ENCODE measurements around the gene IL4.

Gene IL4

GRCh38 chr5:132659598-132660493, 13.9 kb upstream of the IL4 start:
- TF ChIP-seq CTCF (IDR thresholded peaks at IDR 0.05) = no peak
- DNase-seq = no peak
- Mint-ChIP-seq H3K9me3 (peaks cover 4% of the 10 kb centered on the region), H3K36me3 (ENCODE audit: low read depth) (no peaks in the 10 kb centered on the region), H3K27ac (no peak overlapping the region), H3K4me1 (peaks cover 47% of the 10 kb centered on the region), H3K27me3 (ENCODE audit: low read depth, poor library complexity) (peaks cover 33% of the 10 kb centered on the region), H3K4me3 (no peak overlapping the region)

GRCh38 chr5:132661231-132662003, 12.4 kb upstream of the IL4 start:
- Mint-ChIP-seq H3K4me3 (peak overlapping the region; percentile 3), H3K27ac (peak overlapping the region; percentile 92), H3K27me3 (ENCODE audit: low read depth, poor library complexity) (peaks cover 24% of the 10 kb centered on the region), H3K36me3 (ENCODE audit: low read depth) (no peaks in the 10 kb centered on the region), H3K9me3 (no peaks in the 10 kb centered on the region), H3K4me1 (peaks cover 47% of the 10 kb centered on the region)
- no peak for DNase-seq
- TF ChIP-seq CTCF (IDR thresholded peaks at IDR 0.05) = no peak

- DNase-seq = no peak
- Mint-ChIP-seq H3K9me3 (no peaks in the 10 kb centered on the region), H3K4me1 (peaks cover 47% of the 10 kb centered on the region), H3K36me3 (ENCODE audit: low read depth) (no peaks in the 10 kb centered on the region), H3K4me3 (no peak overlapping the region), H3K27me3 (ENCODE audit: low read depth, poor library complexity) (peaks cover 22% of the 10 kb centered on the region), H3K27ac (no peak overlapping the region)
- TF ChIP-seq CTCF (IDR thresholded peaks at IDR 0.05) = no peak
Observed at GRCh38 chr5:132662004-132662401, 11.8 kb upstream of the IL4 start.

- H3K4me1 Mint-ChIP-seq = peaks cover 47% of the 10 kb centered on the region
- H3K4me3 Mint-ChIP-seq = no peak overlapping the region
- H3K27me3 Mint-ChIP-seq (ENCODE audit: low read depth, poor library complexity) = peaks cover 18% of the 10 kb centered on the region
- no peak for DNase-seq
- H3K27ac Mint-ChIP-seq = peak overlapping the region; percentile 80
- TF ChIP-seq CTCF (IDR thresholded peaks at IDR 0.05) = no peak
- no peaks in the 10 kb centered on the region for H3K9me3 Mint-ChIP-seq
- H3K36me3 Mint-ChIP-seq (ENCODE audit: low read depth) = no peaks in the 10 kb centered on the region
Observed at GRCh38 chr5:132662925-132663770, 10.6 kb upstream of the IL4 start.

- Mint-ChIP-seq H3K36me3 (ENCODE audit: low read depth) (no peaks in the 10 kb centered on the region), H3K4me3 (no peak overlapping the region), H3K9me3 (no peaks in the 10 kb centered on the region), H3K4me1 (peaks cover 47% of the 10 kb centered on the region), H3K27me3 (ENCODE audit: low read depth, poor library complexity) (peaks cover 22% of the 10 kb centered on the region), H3K27ac (no peak overlapping the region)
- TF ChIP-seq CTCF (IDR thresholded peaks at IDR 0.05) = no peak
- DNase-seq = no peak
Observed at GRCh38 chr5:132663771-132664695, 9.8 kb upstream of the IL4 start.

Data from nephron progenitor cell (in vitro differentiated cells).